Vagina (tissue), 2 donors: ENCODE results near the gene SGCD.

Experiments used
- CTCF ChIP-seq, 3 experiments: fragments of 450-650 bp in 2 of 3; fragments of 200-600 bp in 1 of 3; sonication (generic) in 1 of 3; IDR thresholded peaks; one replicate each; pipeline ENCODE4 v1.5.1; 2017 to 2019; ENCODE audit warnings: antibody characterized with exemption in 3 of 3, mild to moderate bottlenecking in 2 of 3, moderate library complexity in 2 of 3
- POLR2AphosphoS5 ChIP-seq, 2 donors: sonication (generic); formaldehyde crosslinking; IDR thresholded peaks; one replicate each; pipeline ENCODE4 v1.9.0; 2017; ENCODE audit warnings: antibody characterized with exemption in 2 of 2, mild to moderate bottlenecking in 2 of 2, low read depth in 1 of 2; ENCODE audit not compliant: insufficient read depth in 1 of 2

DNA sequence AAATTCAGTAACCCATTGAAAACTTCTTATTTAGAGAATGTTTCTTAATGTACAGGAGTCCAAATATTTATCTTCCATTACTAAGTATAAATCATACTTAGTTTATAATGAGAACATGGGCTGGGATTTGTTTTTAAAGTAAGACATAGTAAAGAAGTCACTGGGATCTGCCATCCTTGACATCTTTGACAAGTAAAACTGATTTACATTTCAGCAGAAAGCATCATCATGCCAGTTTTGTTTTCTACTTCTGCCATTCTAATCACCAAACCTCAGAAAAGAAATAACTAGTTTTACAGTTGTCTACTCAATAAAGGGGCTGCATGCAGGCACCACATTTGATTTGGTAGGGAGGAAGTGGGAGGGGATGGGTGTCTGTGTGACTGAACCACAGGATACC is 301.5 kb downstream of the SGCD start:
- TF ChIP-seq POLR2AphosphoS5 (IDR thresholded peaks at IDR 0.05; ENCODE audit: insufficient read depth in 1 of 2, low read depth in 1 of 2) (no peak), CTCF (IDR thresholded peaks at IDR 0.05) (no peak)
